Thoracic aorta (tissue), 2 donors: ENCODE data around the gene TRMT2A. TPM values are rescaled to one million over a fixed set of nuclear protein-coding genes. Genes with fewer than 3 reads are reported as not detected.

Source experiments
- ATAC-seq: fragments of 150-250 bp; one replicate; pipeline ENCODE4 v1.8.0; 2017; ENCODE audit warnings: low read depth; ENCODE audit not compliant: insufficient number of reproducible peaks, low FRiP score
- DNase-seq: peaks from one replicate; pipeline ENCODE4 v3.0.0-alpha.2; 2020; ENCODE audit warnings: low spot score
- H3K27ac ChIP-seq, 2 donors: fragments of 200-600 bp; sonication (generic); 1 replicate in 1 of 2; 2 replicates in 1 of 2; pipeline ENCODE4 v1.5.1; 2016; ENCODE audit warnings: mild to moderate bottlenecking in 2 of 2, moderate library complexity in 2 of 2
- H3K27me3 ChIP-seq: fragments of 200-600 bp; sonication (generic); replicated peaks from 2 replicates; pipeline ENCODE4 v1.6.0; 2016; ENCODE audit warnings: mild to moderate bottlenecking; ENCODE audit not compliant: insufficient read depth
- H3K36me3 ChIP-seq: fragments of 200-600 bp; sonication (generic); one replicate; pipeline ENCODE4 v1.5.1; 2016
- H3K4me1 ChIP-seq, 2 donors: fragments of 200-600 bp; sonication (generic); 1 replicate in 1 of 2; 2 replicates in 1 of 2; pipeline versions ENCODE4 v1.5.1 to v1.6.0; 2016; ENCODE audit warnings: low read depth in 2 of 2, mild to moderate bottlenecking in 1 of 2; ENCODE audit not compliant: control insufficient read depth in 1 of 2
- H3K4me3 ChIP-seq: fragments of 200-600 bp; sonication (generic); 2 replicates; pipeline ENCODE4 v1.5.1; 2016; ENCODE audit warnings: mild to moderate bottlenecking
- H3K9me3 ChIP-seq: fragments of 200-600 bp; sonication (generic); 2 replicates; pipeline ENCODE4 v1.5.1; 2016
- CTCF ChIP-seq: fragments of 200-600 bp; sonication (generic); IDR thresholded peaks from one replicate; pipeline ENCODE4 v1.5.1; 2019; ENCODE audit warnings: antibody characterized with exemption
- total RNA-seq, 2 donors: library from RNA; depleted of rRNA; stranded (reverse); fragments of >200 nt; gene quantifications; one replicate each; pipeline versions ENCODE4 v1.1.0 to v1.2.3, GENCODE V29; 2016

Gene TRMT2A
- total RNA-seq, 2 donors from 2014 or later, result 61.8 to 94.8 TPM

GRCh38 chr22:20121856-20122415, 4.9 kb upstream of the TRMT2A start:
- no peak overlapping the region for H3K4me3 ChIP-seq
- H3K27me3 ChIP-seq, result no peaks in the 10 kb centered on the region
- peaks cover 4 to 15% of the 10 kb centered on the region in 2 donors for H3K4me1 ChIP-seq
- DNase-seq, result no peak
- H3K36me3 ChIP-seq, result peaks cover 22% of the 10 kb centered on the region
- TF ChIP-seq CTCF, result no peak
- H3K9me3 ChIP-seq, result no peaks in the 10 kb centered on the region
- H3K27ac ChIP-seq, result no peak overlapping the region
- no peak for ATAC-seq

- peaks cover 13% of the 10 kb centered on the region for H3K36me3 ChIP-seq
- H3K27ac ChIP-seq, result peak overlapping the region in 1 of 2 donors; percentile 52
- H3K27me3 ChIP-seq, result no peaks in the 10 kb centered on the region
- DNase-seq (no peak), ATAC-seq (no peak)
- no peak for TF ChIP-seq CTCF
- no peaks in the 10 kb centered on the region for H3K9me3 ChIP-seq
- peak overlapping the region; percentile 97 for H3K4me3 ChIP-seq
- peaks cover 13 to 30% of the 10 kb centered on the region in 2 donors for H3K4me1 ChIP-seq
Observed at GRCh38 chr22:20118300-20119020, 1.4 kb upstream of the TRMT2A start.

- H3K9me3 ChIP-seq, result no peaks in the 10 kb centered on the region
- no peak for TF ChIP-seq CTCF
- peak overlapping the region; percentile 97 for H3K4me3 ChIP-seq
- DNase-seq (no peak), ATAC-seq (no peak)
- peak overlapping the region in 1 of 2 donors; percentile 52 for H3K27ac ChIP-seq
- no peaks in the 10 kb centered on the region for H3K27me3 ChIP-seq
- H3K4me1 ChIP-seq, result peaks cover 13 to 30% of the 10 kb centered on the region in 2 donors
- peaks cover 17% of the 10 kb centered on the region for H3K36me3 ChIP-seq
Observed at GRCh38 chr22:20117633-20118299, 740 bp upstream of the TRMT2A start.

- peaks cover 13 to 30% of the 10 kb centered on the region in 2 donors for H3K4me1 ChIP-seq
- no peak for ATAC-seq
- TF ChIP-seq CTCF, result no peak
Observed at GRCh38 chr22:20116376-20116950, 563 bp downstream of the TRMT2A start.

More at GRCh38 chr22:20116376-20116950, 563 bp downstream of the TRMT2A start:
- Histone ChIP-seq H3K9me3 (no peaks in the 10 kb centered on the region), H3K27me3 (no peaks in the 10 kb centered on the region), H3K27ac (peak overlapping the region; percentile 72 to 88), H3K36me3 (peaks cover 27% of the 10 kb centered on the region), H3K4me3 (peak overlapping the region; percentile 97)
- no peak for DNase-seq
